GM23338 (cell line): ENCODE results near the gene ALS2.

ENCODE experiments used
- CREB1 ChIP-seq: fragments of 250-450 bp; sonication (Bioruptor Pico); IDR thresholded peaks from 2 replicates; pipeline ENCODE4 v1.5.0; 2020; ENCODE audit warnings: low read depth, mild to moderate bottlenecking, moderate library complexity
- EZH2 ChIP-seq: fragments of 200-600 bp; sonication (generic); IDR thresholded peaks from one replicate; pipeline ENCODE4 v1.8.0; 2017; ENCODE audit warnings: antibody characterized with exemption, mild to moderate bottlenecking, low read depth; ENCODE audit not compliant: unreplicated experiment
- EZH2phosphoT487 ChIP-seq: fragments of 200-600 bp; sonication (generic); IDR thresholded peaks from one replicate; pipeline ENCODE4 v1.8.1; 2018; ENCODE audit warnings: antibody characterized with exemption; ENCODE audit not compliant: unreplicated experiment
- NANOG ChIP-seq: IDR thresholded peaks from 2 replicates; pipeline ENCODE4 v1.6.1; 2016; ENCODE audit warnings: antibody characterized with exemption, borderline replicate concordance
- POLR2AphosphoS5 ChIP-seq: IDR thresholded peaks from 2 replicates; pipeline ENCODE4 v1.6.1; 2016; ENCODE audit warnings: antibody characterized with exemption, low read depth
- TF ChIP-seq, protein P1 (sequence below), 2 experiments: fragments of 200-600 bp in 1 of 2; sonication (generic) in 1 of 2; conservative IDR thresholded peaks; 2 replicates each; pipeline versions ENCODE4 v1.5.1 to v1.6.1; 2016 to 2017; ENCODE audit warnings: antibody characterized with exemption in 2 of 2, low read depth in 2 of 2, mild to moderate bottlenecking in 2 of 2, moderate library complexity in 1 of 2

DNA sequence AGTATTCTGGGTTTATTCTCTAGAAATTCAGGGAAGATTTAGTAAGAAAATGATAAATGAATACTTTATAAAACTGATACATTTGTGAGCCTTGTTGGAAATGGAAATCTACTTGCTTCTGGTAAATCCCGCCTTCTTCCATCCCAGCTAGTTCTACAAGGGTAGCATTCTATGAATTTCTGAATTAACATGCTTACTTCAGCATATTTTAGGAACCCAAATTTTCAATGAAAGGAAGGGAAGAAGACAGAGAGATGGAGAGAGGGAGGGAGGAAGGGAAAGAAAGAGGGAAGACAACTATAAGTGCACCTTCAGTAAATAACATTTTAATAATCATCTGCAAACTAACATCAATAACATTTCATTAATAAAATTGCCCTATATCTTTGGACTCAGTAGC, 110.9 kb downstream of the ALS2 start:
- TF ChIP-seq EZH2 (no peak), CREB1 (no peak), POLR2AphosphoS5 (no peak), EZH2phosphoT487 (no peak), NANOG (no peak)
- TF ChIP-seq, protein P1, sequence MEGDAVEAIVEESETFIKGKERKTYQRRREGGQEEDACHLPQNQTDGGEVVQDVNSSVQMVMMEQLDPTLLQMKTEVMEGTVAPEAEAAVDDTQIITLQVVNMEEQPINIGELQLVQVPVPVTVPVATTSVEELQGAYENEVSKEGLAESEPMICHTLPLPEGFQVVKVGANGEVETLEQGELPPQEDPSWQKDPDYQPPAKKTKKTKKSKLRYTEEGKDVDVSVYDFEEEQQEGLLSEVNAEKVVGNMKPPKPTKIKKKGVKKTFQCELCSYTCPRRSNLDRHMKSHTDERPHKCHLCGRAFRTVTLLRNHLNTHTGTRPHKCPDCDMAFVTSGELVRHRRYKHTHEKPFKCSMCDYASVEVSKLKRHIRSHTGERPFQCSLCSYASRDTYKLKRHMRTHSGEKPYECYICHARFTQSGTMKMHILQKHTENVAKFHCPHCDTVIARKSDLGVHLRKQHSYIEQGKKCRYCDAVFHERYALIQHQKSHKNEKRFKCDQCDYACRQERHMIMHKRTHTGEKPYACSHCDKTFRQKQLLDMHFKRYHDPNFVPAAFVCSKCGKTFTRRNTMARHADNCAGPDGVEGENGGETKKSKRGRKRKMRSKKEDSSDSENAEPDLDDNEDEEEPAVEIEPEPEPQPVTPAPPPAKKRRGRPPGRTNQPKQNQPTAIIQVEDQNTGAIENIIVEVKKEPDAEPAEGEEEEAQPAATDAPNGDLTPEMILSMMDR (conservative IDR thresholded peaks at IDR 0.05; ENCODE audit: low read depth in 2 of 2): no peak
